Sigmoid colon (tissue), 7 donors: ENCODE results near the gene MRPS27. TPM values are rescaled to one million over a fixed set of nuclear protein-coding genes. Genes with fewer than 3 reads are reported as not detected.

Experiments used
- DNase-seq: peaks from one replicate; pipeline ENCODE4 v3.0.0-alpha.2; 2019
- H3K27ac ChIP-seq, 4 donors: fragments of 200-600 bp; sonication (generic); one replicate each; pipeline ENCODE4 v1.5.1; 2016 to 2019; ENCODE audit warnings: mild to moderate bottlenecking in 1 of 4
- H3K27me3 ChIP-seq, 3 donors: fragments of 200-600 bp; sonication (generic); one replicate each; pipeline ENCODE4 v1.5.1; 2019; ENCODE audit warnings: mild to moderate bottlenecking in 1 of 3
- H3K36me3 ChIP-seq, 4 donors: fragments of 200-600 bp; sonication (generic); one replicate each; pipeline ENCODE4 v1.5.1; 2016 to 2019
- H3K4me1 ChIP-seq, 4 donors: fragments of 200-600 bp; sonication (generic); one replicate each; pipeline ENCODE4 v1.5.1; 2017 to 2019
- H3K4me3 ChIP-seq, 4 donors: fragments of 200-600 bp; sonication (generic); one replicate each; pipeline ENCODE4 v1.5.1; 2017 to 2019; ENCODE audit warnings: mild to moderate bottlenecking in 2 of 4, moderate library complexity in 1 of 4
- H3K9me3 ChIP-seq, 4 donors: fragments of 200-600 bp in 3 of 4; sonication (generic) in 3 of 4; one replicate each; pipeline versions ENCODE4 v1.5.1 to v1.6.1; 2013 to 2019
- EP300 ChIP-seq, 4 donors: sonication (generic); formaldehyde crosslinking; IDR thresholded peaks; one replicate each; pipeline ENCODE4 v1.6.1; 2017; ENCODE audit warnings: antibody characterized with exemption in 4 of 4
- POLR2A ChIP-seq, 2 donors: fragments of 450-650 bp; IDR thresholded peaks; one replicate each; pipeline ENCODE4 v1.6.1; 2016; ENCODE audit warnings: antibody characterized with exemption in 2 of 2, mild to moderate bottlenecking in 2 of 2, moderate library complexity in 2 of 2
- POLR2AphosphoS5 ChIP-seq, 4 donors: sonication (generic); formaldehyde crosslinking; IDR thresholded peaks; one replicate each; pipeline ENCODE4 v1.6.1; 2017; ENCODE audit warnings: antibody characterized with exemption in 4 of 4
- WGBS, 2 donors: extraction: QIAGEN DNeasy Blood & Tissue Kit; methylation state at CpG; one replicate each; pipeline ENCODE4 v1.1.7; 2013; 5-methylcytosine and 5-hydroxymethylcytosine counted together
- intact Hi-C: fragments of 100-400 bp; cut with DNase I; formaldehyde crosslinking; loops from one replicate; pipeline ENCODE4 v1.15.1; 2023
- polyA plus RNA-seq, 3 donors: library from polyadenylated mRNA; stranded (reverse); fragments of 200-250 nt; gene quantifications; one replicate each; pipeline ENCODE4 v1.2.3, GENCODE V29; 2013
- total RNA-seq, 4 donors: library from RNA; depleted of rRNA; stranded (reverse); fragments of >200 nt; gene quantifications; one replicate each; pipeline ENCODE4 v1.1.0, GENCODE V29; 2016
- TF ChIP-seq, protein P1 (sequence below), 4 experiments: fragments of 450-650 bp in 3 of 4; fragments of 200-600 bp in 1 of 4; IDR thresholded peaks; one replicate each; pipeline ENCODE4 v1.5.1; 2016 to 2019; ENCODE audit warnings: antibody characterized with exemption in 4 of 4, mild to moderate bottlenecking in 3 of 4, moderate library complexity in 2 of 4
- donor health status: healthy with polysubstance abuse.
- donor health status: Bipolar disorder and iron deficiency.
- donor health status: healthy.

MRPS27 gene
- total and polyA plus RNA-seq, 7 donors = 23.1 to 64.0 (median 44.8) TPM

DNA sequence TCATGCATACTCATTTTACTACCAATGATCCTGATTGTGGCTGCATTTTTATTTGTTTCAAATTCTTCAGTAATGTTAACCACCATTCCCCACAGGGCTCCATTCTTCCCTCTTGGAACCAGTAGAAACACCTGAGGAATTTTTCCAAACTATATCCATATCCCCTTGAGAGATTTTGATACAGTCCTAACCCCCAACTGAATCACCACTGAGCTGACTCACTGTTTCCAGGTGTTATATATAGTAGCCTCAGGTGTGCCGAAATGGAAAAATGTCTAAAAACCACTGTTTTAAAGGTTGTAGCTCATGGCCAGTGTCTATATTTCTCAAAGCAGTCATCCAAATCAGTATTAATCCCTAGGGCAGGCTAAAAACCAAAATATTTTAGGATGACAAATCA, 85.2 kb downstream of the MRPS27 start:
- DNase-seq = no peak
- Histone ChIP-seq H3K27me3 (no peaks in the 10 kb centered on the region), H3K9me3 (no peaks in the 10 kb centered on the region), H3K27ac (no peak overlapping the region), H3K4me1 (peaks cover 0 to 8% (median 0%) of the 10 kb centered on the region in 4 donors), H3K36me3 (peaks cover 0 to 39% (median 2%) of the 10 kb centered on the region in 4 donors), H3K4me3 (no peak overlapping the region)
- no peak for TF ChIP-seq POLR2A (IDR thresholded peaks at IDR 0.05)
- TF ChIP-seq EP300 (IDR thresholded peaks at IDR 0.05) = no peak
- no peak for TF ChIP-seq POLR2AphosphoS5 (IDR thresholded peaks at IDR 0.05)
- TF ChIP-seq, protein P1, sequence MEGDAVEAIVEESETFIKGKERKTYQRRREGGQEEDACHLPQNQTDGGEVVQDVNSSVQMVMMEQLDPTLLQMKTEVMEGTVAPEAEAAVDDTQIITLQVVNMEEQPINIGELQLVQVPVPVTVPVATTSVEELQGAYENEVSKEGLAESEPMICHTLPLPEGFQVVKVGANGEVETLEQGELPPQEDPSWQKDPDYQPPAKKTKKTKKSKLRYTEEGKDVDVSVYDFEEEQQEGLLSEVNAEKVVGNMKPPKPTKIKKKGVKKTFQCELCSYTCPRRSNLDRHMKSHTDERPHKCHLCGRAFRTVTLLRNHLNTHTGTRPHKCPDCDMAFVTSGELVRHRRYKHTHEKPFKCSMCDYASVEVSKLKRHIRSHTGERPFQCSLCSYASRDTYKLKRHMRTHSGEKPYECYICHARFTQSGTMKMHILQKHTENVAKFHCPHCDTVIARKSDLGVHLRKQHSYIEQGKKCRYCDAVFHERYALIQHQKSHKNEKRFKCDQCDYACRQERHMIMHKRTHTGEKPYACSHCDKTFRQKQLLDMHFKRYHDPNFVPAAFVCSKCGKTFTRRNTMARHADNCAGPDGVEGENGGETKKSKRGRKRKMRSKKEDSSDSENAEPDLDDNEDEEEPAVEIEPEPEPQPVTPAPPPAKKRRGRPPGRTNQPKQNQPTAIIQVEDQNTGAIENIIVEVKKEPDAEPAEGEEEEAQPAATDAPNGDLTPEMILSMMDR (IDR thresholded peaks at IDR 0.05) = no peak
- intact Hi-C loops = no loop called here
- WGBS, 2 donors = 95 to 97% methylated on average over 1 of the region's 1 CpG

DNA sequence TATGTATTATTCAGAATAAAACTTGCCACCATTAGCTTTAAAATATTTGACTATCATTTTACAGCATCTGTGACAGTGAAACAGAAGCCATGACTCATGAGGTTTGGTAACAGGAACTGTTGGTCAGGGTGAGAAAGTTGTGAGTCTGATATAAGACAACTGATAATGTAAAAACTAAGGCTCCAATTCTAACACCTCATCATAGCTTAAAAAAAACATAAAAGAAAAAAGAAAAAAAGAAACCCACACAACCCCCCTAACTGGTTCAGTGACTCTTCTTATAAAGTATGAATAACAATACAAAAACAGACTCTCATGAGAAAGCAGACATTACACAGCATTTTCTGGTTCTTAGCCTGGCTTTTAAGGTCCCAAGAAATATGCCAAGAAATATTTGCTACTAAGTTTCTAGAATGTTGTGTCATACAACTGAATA, 85.8 kb downstream of the MRPS27 start:
- Histone ChIP-seq H3K36me3 (peaks cover 0 to 39% (median 2%) of the 10 kb centered on the region in 4 donors), H3K4me3 (no peak overlapping the region), H3K27me3 (no peaks in the 10 kb centered on the region), H3K27ac (no peak overlapping the region), H3K4me1 (peaks cover 0 to 8% (median 0%) of the 10 kb centered on the region in 4 donors), H3K9me3 (no peaks in the 10 kb centered on the region)
- TF ChIP-seq POLR2A (IDR thresholded peaks at IDR 0.05) = no peak
- TF ChIP-seq, protein P1 (IDR thresholded peaks at IDR 0.05) = no peak
- TF ChIP-seq POLR2AphosphoS5 (IDR thresholded peaks at IDR 0.05) = no peak
- TF ChIP-seq EP300 (IDR thresholded peaks at IDR 0.05) = no peak
- intact Hi-C loops = no loop called here
- DNase-seq = no peak

DNA sequence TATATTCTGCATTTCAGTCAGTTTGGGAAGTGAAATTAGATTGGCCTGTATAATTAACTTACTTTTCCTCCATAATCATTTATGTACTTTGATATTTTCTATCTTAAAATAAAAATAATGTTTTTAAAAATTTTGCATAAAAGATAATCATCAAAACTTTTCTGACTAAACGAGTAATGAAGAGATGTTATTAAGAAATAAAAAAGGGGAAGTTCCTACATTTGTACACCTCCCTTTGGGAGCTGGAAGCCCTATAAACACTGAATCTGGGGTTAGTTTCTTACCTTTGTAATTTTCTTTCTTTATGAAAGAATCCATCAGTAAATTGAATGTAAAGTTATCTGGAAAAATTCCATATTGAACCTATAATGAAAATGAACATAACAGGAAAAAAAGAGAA, 86.2 kb downstream of the MRPS27 start:
- Histone ChIP-seq H3K27ac (no peak overlapping the region), H3K4me1 (peaks cover 0 to 8% (median 0%) of the 10 kb centered on the region in 4 donors), H3K9me3 (no peaks in the 10 kb centered on the region), H3K36me3 (peaks cover 0 to 39% (median 2%) of the 10 kb centered on the region in 4 donors), H3K4me3 (no peak overlapping the region), H3K27me3 (no peaks in the 10 kb centered on the region)
- TF ChIP-seq POLR2A (IDR thresholded peaks at IDR 0.05) = no peak
- TF ChIP-seq, protein P1 (IDR thresholded peaks at IDR 0.05) = no peak
- 51 to 77% methylated on average over 1 of the region's 1 CpG for WGBS, 2 donors
- DNase-seq = no peak
- intact Hi-C loops = no loop called here

DNA sequence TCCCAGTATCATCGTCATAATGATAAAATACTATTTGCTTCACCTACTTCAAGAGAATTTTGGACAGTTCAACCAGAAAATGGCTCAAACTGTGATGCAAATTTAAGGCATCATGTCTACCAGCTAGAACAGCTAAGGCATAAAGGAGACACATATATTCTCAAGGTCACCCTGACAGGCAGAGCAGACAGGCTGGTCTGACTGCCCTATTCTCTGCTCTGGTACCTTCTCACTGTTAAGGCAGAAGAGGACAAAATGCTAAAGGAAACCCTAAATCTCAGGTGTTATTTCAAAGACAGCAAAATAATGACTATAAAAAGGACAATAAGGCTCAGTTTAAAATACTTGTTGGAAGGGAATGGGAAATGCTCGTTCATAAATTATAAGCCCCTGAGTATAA, 87.2 kb downstream of the MRPS27 start:
- Histone ChIP-seq H3K36me3 (peaks cover 0 to 44% (median 2%) of the 10 kb centered on the region in 4 donors), H3K9me3 (no peaks in the 10 kb centered on the region), H3K27me3 (no peaks in the 10 kb centered on the region), H3K4me3 (no peak overlapping the region), H3K4me1 (peaks cover 0 to 8% (median 0%) of the 10 kb centered on the region in 4 donors), H3K27ac (no peak overlapping the region)
- 85 to 91% methylated on average over 2 of the region's 2 CpGs for WGBS, 2 donors
- no peak for DNase-seq
- TF ChIP-seq EP300 (IDR thresholded peaks at IDR 0.05) (no peak), POLR2A (IDR thresholded peaks at IDR 0.05) (no peak), POLR2AphosphoS5 (IDR thresholded peaks at IDR 0.05) (no peak)
- TF ChIP-seq, protein P1 (IDR thresholded peaks at IDR 0.05) = no peak
- intact Hi-C loops = no loop called here
